SK-N-MC (cell line): ENCODE results near the gene AOPEP.

Experiments used
- DNase-seq: peaks from one replicate; pipeline ENCODE4 v3.0.0-alpha.2; 2011; ENCODE audit warnings: low read depth, low spot score
- H3K27ac ChIP-seq: fragments of 200-600 bp; sonication (generic); 2 replicates; pipeline ENCODE4 v1.5.1; 2016; ENCODE audit warnings: mixed run types
- H3K36me3 ChIP-seq: fragments of 200-600 bp; sonication (generic); 2 replicates; pipeline ENCODE4 v1.6.1; 2017; ENCODE audit warnings: antibody characterized with exemption, low read length, mixed read lengths; ENCODE audit not compliant: insufficient read depth
- H3K4me3 ChIP-seq: fragments of 200-600 bp; sonication (generic); 2 replicates; pipeline ENCODE4 v1.5.1; 2016
- H3K9ac ChIP-seq: fragments of 200-600 bp; sonication (generic); 2 replicates; pipeline ENCODE4 v1.8.0; 2017; ENCODE audit warnings: mixed run types, mixed read lengths; ENCODE audit not compliant: insufficient read length
- H3K9me3 ChIP-seq: fragments of 200-600 bp; sonication (generic); 2 replicates; pipeline ENCODE4 v1.6.1; 2017; ENCODE audit warnings: low read depth, mild to moderate bottlenecking, antibody characterized with exemption, low read length, moderate library complexity, mixed read lengths
- EZH2 ChIP-seq: fragments of 200-600 bp; sonication (generic); IDR thresholded peaks from one replicate; pipeline ENCODE4 v1.6.1; 2017; ENCODE audit warnings: antibody characterized with exemption
- FOXP2 ChIP-seq: optimal IDR thresholded peaks from 2 replicates; pipeline ENCODE3; 2011; ENCODE audit warnings: mild to moderate bottlenecking, moderate library complexity; ENCODE audit not compliant: insufficient read depth; ENCODE audit errors: extremely low read length, control extremely low read depth
- POLR2AphosphoS5 ChIP-seq: IDR thresholded peaks from 2 replicates; pipeline ENCODE4 v1.6.1; 2012; ENCODE audit warnings: mild to moderate bottlenecking, low read depth, low read length, borderline replicate concordance

Gene AOPEP

GRCh38 chr9:94906713-94907112, 180.2 kb downstream of the AOPEP start:
- DNase-seq = no peak
- Histone ChIP-seq H3K27ac (no peak overlapping the region), H3K36me3 (no peaks in the 10 kb centered on the region), H3K9ac (no peak overlapping the region), H3K4me3 (no peak overlapping the region), H3K9me3 (no peaks in the 10 kb centered on the region)
- TF ChIP-seq EZH2 (no peak), POLR2AphosphoS5 (no peak), FOXP2 (no peak)

GRCh38 chr9:94907264-94907936, 180.9 kb downstream of the AOPEP start:
- no peaks in the 10 kb centered on the region for H3K36me3 ChIP-seq
- peak overlapping the region; percentile 61; the same call in 1 of the 2 replicates for H3K27ac ChIP-seq
- H3K9ac ChIP-seq = no peak overlapping the region
- DNase-seq = no peak
- H3K4me3 ChIP-seq = peak overlapping the region; percentile 9
- TF ChIP-seq POLR2AphosphoS5 = no peak
- no peak for TF ChIP-seq FOXP2
- TF ChIP-seq EZH2 = no peak
- no peaks in the 10 kb centered on the region for H3K9me3 ChIP-seq

GRCh38 chr9:94908011-94908563, 181.6 kb downstream of the AOPEP start:
- peak overlapping the region; percentile 61; the same call in 1 of the 2 replicates for H3K27ac ChIP-seq
- peak overlapping the region; percentile 9 for H3K4me3 ChIP-seq
- H3K9me3 ChIP-seq = no peaks in the 10 kb centered on the region
- no peak for DNase-seq
- H3K36me3 ChIP-seq = no peaks in the 10 kb centered on the region
- no peak for TF ChIP-seq EZH2
- TF ChIP-seq FOXP2 = no peak
- no peak for TF ChIP-seq POLR2AphosphoS5
- H3K9ac ChIP-seq = no peak overlapping the region

GRCh38 chr9:94908583-94909249, 182.2 kb downstream of the AOPEP start:
- no peak for TF ChIP-seq EZH2
- no peak for TF ChIP-seq POLR2AphosphoS5
- TF ChIP-seq FOXP2 = no peak
- no peak overlapping the region for H3K4me3 ChIP-seq
- no peak for DNase-seq
- no peaks in the 10 kb centered on the region for H3K9me3 ChIP-seq
- no peaks in the 10 kb centered on the region for H3K36me3 ChIP-seq
- no peak overlapping the region for H3K27ac ChIP-seq
- H3K9ac ChIP-seq = no peak overlapping the region

- H3K9ac ChIP-seq = no peak overlapping the region
- no peak for TF ChIP-seq POLR2AphosphoS5
- no peak for TF ChIP-seq EZH2
- no peak for TF ChIP-seq FOXP2
- no peaks in the 10 kb centered on the region for H3K36me3 ChIP-seq
- H3K9me3 ChIP-seq = no peaks in the 10 kb centered on the region
- no peak for DNase-seq
- no peak overlapping the region for H3K4me3 ChIP-seq
- H3K27ac ChIP-seq = no peak overlapping the region
These were observed 182.9 kb downstream of the AOPEP start for GRCh38 chr9:94909250-94909894.

- Histone ChIP-seq H3K27ac (no peak overlapping the region), H3K36me3 (no peaks in the 10 kb centered on the region), H3K9ac (no peak overlapping the region), H3K4me3 (no peak overlapping the region), H3K9me3 (no peaks in the 10 kb centered on the region)
- no peak for TF ChIP-seq EZH2
- no peak for TF ChIP-seq POLR2AphosphoS5
- TF ChIP-seq FOXP2 = no peak
- no peak for DNase-seq
These were observed 183.6 kb downstream of the AOPEP start for GRCh38 chr9:94909965-94910730.

GRCh38 chr9:94911211-94911610, 184.7 kb downstream of the AOPEP start:
- Histone ChIP-seq H3K36me3 (no peaks in the 10 kb centered on the region), H3K9ac (no peak overlapping the region), H3K27ac (no peak overlapping the region), H3K9me3 (no peaks in the 10 kb centered on the region), H3K4me3 (no peak overlapping the region)
- TF ChIP-seq FOXP2 (no peak), EZH2 (no peak), POLR2AphosphoS5 (no peak)
- DNase-seq = no peak
